ENCODE measurements around the gene PRKG1.

Gene PRKG1

DNA sequence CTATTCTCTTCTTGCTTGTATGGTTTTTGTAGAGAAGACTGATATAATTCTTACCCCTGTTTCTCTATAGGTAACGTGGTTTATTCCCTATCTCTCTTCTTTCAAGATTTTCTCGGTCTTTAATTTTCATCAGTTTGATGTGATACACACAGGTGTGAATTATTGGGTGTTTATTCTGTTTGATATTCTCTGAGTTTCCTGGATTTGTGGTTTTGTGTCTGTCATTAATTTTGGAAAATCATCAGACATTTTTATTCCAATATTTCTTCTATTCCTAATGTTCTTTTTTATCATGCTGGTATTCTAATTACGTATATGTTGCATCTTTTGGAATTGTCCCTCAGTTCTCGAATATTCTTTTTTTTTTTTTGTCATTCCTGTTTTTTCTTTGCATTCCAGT, 850.1 kb downstream of the PRKG1 start:
- TF ChIP-seq, protein P1, sequence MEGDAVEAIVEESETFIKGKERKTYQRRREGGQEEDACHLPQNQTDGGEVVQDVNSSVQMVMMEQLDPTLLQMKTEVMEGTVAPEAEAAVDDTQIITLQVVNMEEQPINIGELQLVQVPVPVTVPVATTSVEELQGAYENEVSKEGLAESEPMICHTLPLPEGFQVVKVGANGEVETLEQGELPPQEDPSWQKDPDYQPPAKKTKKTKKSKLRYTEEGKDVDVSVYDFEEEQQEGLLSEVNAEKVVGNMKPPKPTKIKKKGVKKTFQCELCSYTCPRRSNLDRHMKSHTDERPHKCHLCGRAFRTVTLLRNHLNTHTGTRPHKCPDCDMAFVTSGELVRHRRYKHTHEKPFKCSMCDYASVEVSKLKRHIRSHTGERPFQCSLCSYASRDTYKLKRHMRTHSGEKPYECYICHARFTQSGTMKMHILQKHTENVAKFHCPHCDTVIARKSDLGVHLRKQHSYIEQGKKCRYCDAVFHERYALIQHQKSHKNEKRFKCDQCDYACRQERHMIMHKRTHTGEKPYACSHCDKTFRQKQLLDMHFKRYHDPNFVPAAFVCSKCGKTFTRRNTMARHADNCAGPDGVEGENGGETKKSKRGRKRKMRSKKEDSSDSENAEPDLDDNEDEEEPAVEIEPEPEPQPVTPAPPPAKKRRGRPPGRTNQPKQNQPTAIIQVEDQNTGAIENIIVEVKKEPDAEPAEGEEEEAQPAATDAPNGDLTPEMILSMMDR (IDR thresholded peaks at IDR 0.05; ENCODE audit: insufficient read depth, low read depth, low read length, missing control alignments) = no peak
- no peak for DNase-seq (ENCODE audit: low read depth)
- H3K4me3 ChIP-seq (ENCODE audit: low read depth, low read length) = no peak overlapping the region

DNA sequence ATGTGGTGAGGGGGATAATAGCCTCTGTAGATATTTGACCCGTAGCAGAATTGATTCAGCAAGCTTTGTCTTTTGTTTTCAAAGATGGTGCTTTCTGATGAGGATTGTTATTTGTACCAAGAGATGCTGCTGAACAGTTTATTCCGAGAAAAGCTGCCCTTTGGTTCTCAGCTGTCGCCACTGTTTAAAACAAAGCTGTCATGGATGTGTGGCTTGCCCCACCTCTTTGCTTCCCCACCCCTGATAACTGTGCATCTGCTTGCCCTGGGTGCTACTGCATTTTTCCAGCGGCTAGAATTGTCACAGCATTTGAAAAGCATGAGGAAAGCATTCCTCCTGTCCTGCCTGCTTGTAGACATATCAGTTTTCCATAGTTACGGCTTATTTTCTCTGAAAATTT, 852.0 kb downstream of the PRKG1 start:
- TF ChIP-seq, protein P1 (IDR thresholded peaks at IDR 0.05; ENCODE audit: insufficient read depth, low read depth, low read length, missing control alignments) = no peak
- DNase-seq (ENCODE audit: low read depth) = no peak
- H3K4me3 ChIP-seq (ENCODE audit: low read depth, low read length) = no peak overlapping the region

DNA sequence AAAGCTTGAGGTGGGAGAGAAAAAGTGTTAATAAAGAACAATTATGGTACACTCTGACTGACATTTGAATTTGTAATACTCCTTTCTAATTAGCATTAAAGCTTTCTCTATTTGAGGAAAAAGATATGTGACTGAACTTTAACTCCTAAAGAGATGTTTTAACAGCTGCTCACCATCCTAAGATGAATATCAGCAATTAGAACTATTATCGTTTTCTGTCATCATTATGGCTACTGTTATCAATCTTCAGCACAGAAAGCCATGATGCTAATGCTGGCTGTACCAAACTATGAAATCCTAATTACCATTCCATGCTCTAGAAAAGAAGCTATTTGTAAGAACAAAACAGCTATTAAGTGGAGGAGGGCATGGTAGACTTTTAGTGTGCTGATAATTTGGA, 853.9 kb downstream of the PRKG1 start:
- H3K4me3 ChIP-seq (ENCODE audit: low read depth, low read length) = no peak overlapping the region
- no peak for DNase-seq (ENCODE audit: low read depth)
- TF ChIP-seq, protein P1 (IDR thresholded peaks at IDR 0.05; ENCODE audit: insufficient read depth, low read depth, low read length, missing control alignments) = no peak

DNA sequence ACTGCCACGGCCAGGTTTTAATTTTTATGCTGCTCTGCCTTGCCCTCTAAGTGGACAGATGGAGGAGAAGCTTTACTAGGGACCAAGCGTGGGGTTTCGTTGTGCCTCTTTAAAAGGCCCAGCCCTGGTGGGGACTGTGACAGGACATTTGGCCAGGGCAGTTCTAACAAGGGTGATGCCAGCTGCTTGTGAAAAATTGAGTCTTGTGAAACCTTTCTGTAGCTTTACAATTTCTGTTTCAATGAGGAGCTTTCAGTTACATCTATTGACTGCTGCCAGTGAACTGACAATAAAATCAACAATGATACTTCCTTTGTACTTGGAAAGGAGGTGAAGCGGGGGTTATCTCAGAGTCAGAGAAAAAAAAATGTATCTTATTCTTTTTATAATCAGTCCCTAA, 858.2 kb downstream of the PRKG1 start:
- TF ChIP-seq, protein P1 (IDR thresholded peaks at IDR 0.05; ENCODE audit: insufficient read depth, low read depth, low read length, missing control alignments) = no peak

DNA sequence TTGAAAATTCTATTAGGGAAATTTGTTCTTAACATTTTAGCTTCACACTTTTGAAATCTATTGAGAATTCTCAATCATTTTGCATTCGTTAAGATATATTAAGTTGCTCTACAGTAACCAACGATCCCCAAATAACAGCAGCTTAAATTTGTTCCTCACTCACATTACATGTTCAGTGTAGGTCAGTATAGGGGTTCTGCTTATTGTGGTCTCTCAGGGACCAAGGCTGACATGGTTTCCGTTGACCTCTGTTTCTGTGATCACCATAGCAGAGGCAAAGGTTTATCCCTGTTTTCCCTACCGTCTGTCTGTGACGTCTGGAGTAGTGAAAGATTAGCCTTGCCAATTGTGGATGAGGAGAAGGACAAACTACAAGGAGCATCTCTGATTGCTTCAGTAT, 860.1 kb downstream of the PRKG1 start:
- TF ChIP-seq, protein P1 (IDR thresholded peaks at IDR 0.05; ENCODE audit: insufficient read depth, low read depth, low read length, missing control alignments) = no peak
- H3K4me3 ChIP-seq (ENCODE audit: low read depth, low read length) = no peak overlapping the region
- DNase-seq (ENCODE audit: low read depth) = no peak

More for the DNA sequence above, 858.2 kb downstream of the PRKG1 start:
- peak; percentile 10 for DNase-seq (ENCODE audit: low read depth)
- no peak overlapping the region for H3K4me3 ChIP-seq (ENCODE audit: low read depth, low read length)

DNA sequence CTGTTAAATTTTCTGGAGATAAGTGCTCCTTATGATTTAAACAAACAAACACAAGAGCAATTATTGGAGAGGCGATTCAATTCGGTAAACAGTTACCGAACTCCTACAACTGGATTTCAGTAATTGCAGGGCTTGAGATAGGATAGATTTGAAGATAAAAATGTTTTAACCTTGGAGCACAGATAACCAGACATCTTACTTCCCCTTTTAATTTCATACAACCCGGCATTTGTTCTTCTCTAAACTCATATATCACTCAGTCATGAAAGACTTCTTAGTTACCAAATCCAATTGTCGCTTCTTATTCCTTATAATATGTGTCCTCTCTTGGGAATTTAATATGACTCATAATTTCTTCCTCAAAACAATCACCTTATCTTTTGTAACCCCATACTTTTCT, 861.1 kb downstream of the PRKG1 start:
- no peak for DNase-seq (ENCODE audit: low read depth)
- TF ChIP-seq, protein P1 (IDR thresholded peaks at IDR 0.05; ENCODE audit: insufficient read depth, low read depth, low read length, missing control alignments) = no peak
- H3K4me3 ChIP-seq (ENCODE audit: low read depth, low read length) = no peak overlapping the region

DNA sequence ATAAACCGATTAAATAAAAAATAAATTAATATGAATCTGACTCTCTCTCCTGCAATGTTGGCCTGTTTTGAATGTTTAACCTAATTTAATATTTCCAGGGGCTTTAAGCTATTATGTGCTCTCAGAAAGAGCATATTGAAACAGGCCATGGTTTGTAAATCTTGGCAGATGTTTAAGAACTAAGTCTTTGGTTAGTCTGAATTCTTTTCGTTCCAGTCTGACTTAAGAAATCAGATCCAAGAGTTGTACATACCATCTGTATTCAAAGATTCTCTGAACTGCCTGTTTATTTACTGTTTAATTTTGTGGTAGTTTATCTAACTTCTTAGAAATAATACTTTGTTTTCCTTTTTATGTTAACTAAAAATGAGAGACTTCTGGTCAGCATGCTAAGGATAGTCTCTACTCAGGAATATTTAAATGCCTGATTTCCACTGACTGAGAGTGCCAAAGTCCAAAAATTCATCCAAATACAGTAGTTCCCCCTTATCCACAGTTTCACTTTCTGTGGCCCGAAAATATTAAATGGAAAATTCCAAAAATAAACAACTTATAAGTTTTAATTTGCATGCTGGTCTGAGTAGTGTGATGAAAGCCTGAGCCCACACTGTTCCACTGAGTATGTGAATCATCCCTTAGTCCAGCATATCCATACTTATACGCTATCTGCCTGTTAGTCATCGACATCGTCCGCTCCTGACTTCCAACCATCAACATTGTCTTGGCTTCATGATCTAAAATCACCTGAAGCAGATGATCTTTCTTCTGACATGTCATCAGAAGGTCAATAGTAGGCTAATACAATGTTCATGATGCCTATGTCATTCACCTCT, 863.2 kb downstream of the PRKG1 start:
- DNase-seq (ENCODE audit: low read depth) = no peak
- TF ChIP-seq, protein P1 (IDR thresholded peaks at IDR 0.05; ENCODE audit: insufficient read depth, low read depth, low read length, missing control alignments) = no peak
- no peak overlapping the region for H3K4me3 ChIP-seq (ENCODE audit: low read depth, low read length)
